Tibial nerve (tissue), 4 donors: ENCODE data around the gene PRKCZ. TPM values are rescaled to one million over a fixed set of nuclear protein-coding genes. Genes with fewer than 3 reads are reported as not detected.

Experiments used
- DNase-seq, 2 donors: peaks; one replicate each; pipeline ENCODE4 v3.0.0-alpha.2; 2019; ENCODE audit warnings: low spot score in 2 of 2
- H3K27ac ChIP-seq, 4 donors: fragments of 200-600 bp; sonication (generic) in 3 of 4; one replicate each; pipeline ENCODE4 v1.5.1; 2017 to 2019; ENCODE audit warnings: mild to moderate bottlenecking in 1 of 4
- H3K27me3 ChIP-seq, 2 donors: fragments of 200-600 bp; sonication (generic) in 1 of 2; one replicate each; pipeline versions ENCODE4 v1.5.1 to v1.6.0; 2017 to 2019
- H3K36me3 ChIP-seq, 3 donors: fragments of 200-600 bp; sonication (generic); one replicate each; pipeline ENCODE4 v1.5.1; 2018 to 2019
- H3K4me1 ChIP-seq, 4 donors: fragments of 200-600 bp; sonication (generic) in 3 of 4; one replicate each; pipeline ENCODE4 v1.5.1; 2017 to 2019
- H3K4me3 ChIP-seq, 4 donors: fragments of 200-600 bp; sonication (generic) in 3 of 4; one replicate each; pipeline ENCODE4 v1.5.1; 2017 to 2019; ENCODE audit warnings: mild to moderate bottlenecking in 1 of 4, moderate library complexity in 1 of 4
- H3K9me3 ChIP-seq, 4 donors: fragments of 200-600 bp; sonication (generic) in 3 of 4; one replicate each; pipeline ENCODE4 v1.5.1; 2017 to 2019
- EP300 ChIP-seq, 2 donors: sonication (generic); formaldehyde crosslinking; IDR thresholded peaks; one replicate each; pipeline ENCODE4 v1.6.1; 2017; ENCODE audit warnings: antibody characterized with exemption in 2 of 2, mild to moderate bottlenecking in 1 of 2
- POLR2A ChIP-seq, 2 donors: fragments of 450-650 bp; IDR thresholded peaks; one replicate each; pipeline ENCODE4 v1.6.1; 2017; ENCODE audit warnings: antibody characterized with exemption in 2 of 2, mild to moderate bottlenecking in 2 of 2, moderate library complexity in 2 of 2
- WGBS, 2 donors: methylation state at CpG; one replicate each; pipeline ENCODE4 v1.1.5; 2018; 5-methylcytosine and 5-hydroxymethylcytosine counted together
- total RNA-seq, 4 donors: library from RNA; depleted of rRNA; stranded (reverse); fragments of >200 nt; gene quantifications; one replicate each; pipeline ENCODE4 v1.1.0, GENCODE V29; 2016
- TF ChIP-seq, protein P1 (sequence below), 5 experiments: fragments of 200-600 bp in 3 of 5; fragments of 450-650 bp in 2 of 5; sonication (generic) in 3 of 5; IDR thresholded peaks; one replicate each; pipeline ENCODE4 v1.5.1; 2016 to 2019; ENCODE audit warnings: antibody characterized with exemption in 5 of 5, mild to moderate bottlenecking in 3 of 5, moderate library complexity in 2 of 5

The PRKCZ gene
- total RNA-seq, 4 donors from 2014 or later: 2.0 to 3.9 (median 2.8) TPM

DNA sequence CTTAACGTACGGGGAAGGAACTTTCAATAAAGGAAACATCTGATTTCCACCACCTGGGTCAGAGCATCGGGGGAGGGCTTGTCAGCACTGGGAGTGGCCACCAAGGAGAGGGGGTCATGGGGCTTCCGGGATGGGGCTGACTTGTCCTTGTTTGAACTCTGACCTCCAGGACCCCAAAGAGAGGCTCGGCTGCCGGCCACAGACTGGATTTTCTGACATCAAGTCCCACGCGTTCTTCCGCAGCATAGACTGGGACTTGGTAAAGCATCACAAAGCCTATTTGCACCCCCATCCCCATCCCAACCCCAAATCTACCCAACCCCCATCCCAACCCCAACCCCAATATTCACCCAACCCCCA is 124.8 kb downstream of the PRKCZ start:
- Histone ChIP-seq H3K36me3 (no peaks in the 10 kb centered on the region), H3K27me3 (no peaks in the 10 kb centered on the region), H3K9me3 (no peaks in the 10 kb centered on the region), H3K4me1 (peaks cover 0 to 18% (median 0%) of the 10 kb centered on the region in 4 donors), H3K4me3 (peak overlapping the region in 2 of 4 donors; percentile 19 to 43), H3K27ac (peak overlapping the region in 1 of 4 donors; percentile 59)
- no peak for DNase-seq
- no peak for TF ChIP-seq POLR2A (IDR thresholded peaks at IDR 0.05)
- TF ChIP-seq, protein P1, sequence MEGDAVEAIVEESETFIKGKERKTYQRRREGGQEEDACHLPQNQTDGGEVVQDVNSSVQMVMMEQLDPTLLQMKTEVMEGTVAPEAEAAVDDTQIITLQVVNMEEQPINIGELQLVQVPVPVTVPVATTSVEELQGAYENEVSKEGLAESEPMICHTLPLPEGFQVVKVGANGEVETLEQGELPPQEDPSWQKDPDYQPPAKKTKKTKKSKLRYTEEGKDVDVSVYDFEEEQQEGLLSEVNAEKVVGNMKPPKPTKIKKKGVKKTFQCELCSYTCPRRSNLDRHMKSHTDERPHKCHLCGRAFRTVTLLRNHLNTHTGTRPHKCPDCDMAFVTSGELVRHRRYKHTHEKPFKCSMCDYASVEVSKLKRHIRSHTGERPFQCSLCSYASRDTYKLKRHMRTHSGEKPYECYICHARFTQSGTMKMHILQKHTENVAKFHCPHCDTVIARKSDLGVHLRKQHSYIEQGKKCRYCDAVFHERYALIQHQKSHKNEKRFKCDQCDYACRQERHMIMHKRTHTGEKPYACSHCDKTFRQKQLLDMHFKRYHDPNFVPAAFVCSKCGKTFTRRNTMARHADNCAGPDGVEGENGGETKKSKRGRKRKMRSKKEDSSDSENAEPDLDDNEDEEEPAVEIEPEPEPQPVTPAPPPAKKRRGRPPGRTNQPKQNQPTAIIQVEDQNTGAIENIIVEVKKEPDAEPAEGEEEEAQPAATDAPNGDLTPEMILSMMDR (IDR thresholded peaks at IDR 0.05): no peak
- TF ChIP-seq EP300 (IDR thresholded peaks at IDR 0.05): no peak
- WGBS, 2 donors: 51 to 70% methylated on average over 9 of the region's 9 CpGs

DNA sequence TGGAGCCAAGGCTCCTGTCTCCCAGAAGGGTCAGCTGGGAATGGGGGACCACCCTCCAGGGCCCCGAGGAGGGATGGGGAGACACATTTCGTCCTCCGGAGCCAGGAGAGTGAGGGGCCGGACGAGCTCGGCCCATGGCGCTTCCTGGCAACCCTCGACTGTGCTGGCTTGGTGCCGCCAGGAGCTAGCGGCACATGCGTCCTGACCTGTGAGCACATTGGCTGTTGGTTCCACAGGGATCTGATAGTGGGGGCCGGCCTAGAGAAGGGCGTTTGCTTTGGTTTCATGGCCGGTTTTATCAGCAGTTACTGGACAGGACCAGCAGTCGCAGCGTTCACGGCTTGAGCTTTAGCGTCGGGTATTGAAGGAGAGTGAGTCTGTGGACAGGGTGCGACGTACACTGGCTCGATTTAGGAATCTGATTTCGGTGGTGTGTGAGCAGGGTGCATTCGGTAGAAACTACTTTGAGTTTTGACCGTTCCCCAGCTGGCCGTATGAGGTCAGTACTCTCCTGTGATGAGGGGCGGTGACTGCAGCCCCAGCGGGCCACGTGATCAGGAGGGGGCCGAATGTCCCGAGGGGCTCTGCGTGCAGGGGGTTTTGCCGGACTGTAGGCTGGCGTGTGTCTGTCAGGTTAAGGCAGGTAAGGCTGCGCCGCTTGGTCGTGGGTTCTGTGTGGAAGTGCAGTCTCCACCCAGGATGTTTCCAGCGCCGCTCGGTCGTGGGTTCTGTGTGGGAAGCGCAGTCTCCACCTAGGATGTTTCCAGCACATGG is 125.7 kb downstream of the PRKCZ start:
- Histone ChIP-seq H3K36me3 (no peaks in the 10 kb centered on the region), H3K9me3 (no peaks in the 10 kb centered on the region), H3K4me1 (peaks cover 0 to 18% (median 0%) of the 10 kb centered on the region in 4 donors), H3K27ac (peak overlapping the region in 1 of 4 donors; percentile 29), H3K4me3 (no peak overlapping the region), H3K27me3 (no peaks in the 10 kb centered on the region)
- DNase-seq: no peak
- TF ChIP-seq, protein P1 (IDR thresholded peaks at IDR 0.05): peak in 1 of 5 experiments; percentile 26
- peak in 1 of 2 donors; percentile 39 for TF ChIP-seq POLR2A (IDR thresholded peaks at IDR 0.05)
- TF ChIP-seq EP300 (IDR thresholded peaks at IDR 0.05): peak in 1 of 2 donors; percentile 9
- WGBS, 2 donors: 74 to 76% methylated on average over 41 to 42 of the region's 42 CpGs

DNA sequence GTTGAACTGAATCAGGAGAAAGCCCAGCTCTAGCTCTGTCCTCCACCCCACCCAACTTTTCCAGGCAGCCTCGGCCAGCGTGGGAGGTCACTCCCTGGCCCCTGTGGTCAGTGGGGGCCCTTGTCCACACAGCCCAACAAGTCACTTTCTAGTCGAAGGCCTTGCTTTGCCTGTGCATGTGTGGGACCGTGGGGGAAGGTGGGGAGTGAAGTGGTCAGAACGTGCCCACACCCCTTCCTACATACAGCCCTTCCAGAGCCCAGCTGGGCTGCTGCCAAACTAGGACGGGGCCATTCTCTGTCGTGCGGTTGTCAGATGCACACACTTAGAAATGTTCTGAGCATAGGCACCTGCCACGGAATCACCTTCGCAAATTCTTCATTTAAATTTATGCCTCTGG is 126.4 kb downstream of the PRKCZ start:
- DNase-seq: no peak
- Histone ChIP-seq H3K27me3 (no peaks in the 10 kb centered on the region), H3K36me3 (no peaks in the 10 kb centered on the region), H3K27ac (no peak overlapping the region), H3K4me3 (no peak overlapping the region), H3K9me3 (no peaks in the 10 kb centered on the region), H3K4me1 (peaks cover 0 to 18% (median 0%) of the 10 kb centered on the region in 4 donors)
- WGBS, 2 donors: 53 to 59% methylated on average over 10 of the region's 10 CpGs
- no peak for TF ChIP-seq POLR2A (IDR thresholded peaks at IDR 0.05)

DNA sequence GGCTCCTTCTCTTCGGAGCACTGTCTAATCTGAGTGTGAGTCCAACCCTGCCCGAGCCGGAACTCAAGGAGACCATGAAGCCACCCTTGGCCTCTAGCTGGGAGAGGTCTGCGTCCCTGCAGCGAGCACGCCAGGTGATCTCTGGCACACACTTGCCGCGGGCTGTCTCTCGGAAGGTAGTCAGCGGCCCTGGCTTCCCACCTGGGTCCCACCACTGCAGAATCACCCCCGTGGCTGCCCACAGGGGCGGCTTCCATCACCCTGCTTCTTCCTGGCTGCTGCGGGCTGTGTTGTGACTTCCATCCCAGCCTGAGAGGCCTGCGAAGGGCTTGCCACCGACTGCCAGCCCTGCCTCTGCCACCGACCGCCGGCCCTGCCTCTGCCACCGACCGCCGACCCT is 127.3 kb downstream of the PRKCZ start:
- WGBS, 2 donors: 89 to 96% methylated on average over 15 to 21 of the region's 21 CpGs
- H3K27me3 ChIP-seq: no peaks in the 10 kb centered on the region
- no peaks in the 10 kb centered on the region for H3K9me3 ChIP-seq
- no peak for DNase-seq
- H3K4me1 ChIP-seq: peaks cover 0 to 18% (median 0%) of the 10 kb centered on the region in 4 donors
- no peak overlapping the region for H3K4me3 ChIP-seq
- H3K36me3 ChIP-seq: peaks cover 0 to 5% (median 0%) of the 10 kb centered on the region in 3 donors
- TF ChIP-seq, protein P1 (IDR thresholded peaks at IDR 0.05): no peak
- no peak for TF ChIP-seq EP300 (IDR thresholded peaks at IDR 0.05)
- TF ChIP-seq POLR2A (IDR thresholded peaks at IDR 0.05): no peak
- no peak overlapping the region for H3K27ac ChIP-seq

DNA sequence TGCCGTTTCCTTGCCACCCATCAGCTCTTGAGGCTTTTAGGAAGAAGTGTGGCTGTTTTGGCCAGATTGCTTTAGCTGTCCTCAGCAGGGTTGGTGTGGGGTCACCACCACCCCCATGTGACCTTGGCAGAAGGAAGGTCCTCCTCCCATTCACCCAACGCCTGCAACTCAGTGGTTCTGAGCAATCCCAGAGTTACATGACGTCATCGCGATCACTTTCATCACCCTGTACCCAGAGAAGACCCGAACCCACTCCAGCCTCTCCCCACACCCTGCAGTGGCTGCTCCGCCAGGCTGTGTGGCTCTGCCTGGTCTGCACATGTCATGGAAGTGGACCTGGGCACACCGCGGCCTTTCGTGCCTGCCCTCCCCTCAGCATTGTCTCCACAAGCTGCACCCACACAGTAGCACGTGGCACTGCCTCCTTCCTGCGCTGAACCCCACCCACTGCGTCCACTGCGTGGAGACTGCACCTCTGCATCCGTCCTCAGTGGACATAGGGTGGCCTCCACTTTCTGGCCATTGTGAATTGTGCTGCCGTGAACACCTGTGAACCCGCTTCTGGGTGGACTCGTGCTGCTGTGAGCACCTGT is 127.8 kb downstream of the PRKCZ start:
- peaks cover 0 to 5% (median 0%) of the 10 kb centered on the region in 3 donors for H3K36me3 ChIP-seq
- no peak overlapping the region for H3K4me3 ChIP-seq
- WGBS, 2 donors: 79 to 86% methylated on average over 16 to 18 of the region's 18 CpGs

More for the DNA sequence above, 127.8 kb downstream of the PRKCZ start:
- H3K4me1 ChIP-seq: peaks cover 0 to 18% (median 0%) of the 10 kb centered on the region in 4 donors
- H3K27me3 ChIP-seq: no peaks in the 10 kb centered on the region
- no peak for DNase-seq
- TF ChIP-seq, protein P1 (IDR thresholded peaks at IDR 0.05): no peak
- TF ChIP-seq POLR2A (IDR thresholded peaks at IDR 0.05) (no peak), EP300 (IDR thresholded peaks at IDR 0.05) (no peak)
- H3K9me3 ChIP-seq: no peaks in the 10 kb centered on the region
- no peak overlapping the region for H3K27ac ChIP-seq
